Suprapubic skin (tissue), 4 donors: ENCODE results near the gene CREBRF.

ENCODE experiments used
- CTCF ChIP-seq, 2 donors: fragments of 200-600 bp in 1 of 2; fragments of 450-650 bp in 1 of 2; sonication (generic) in 1 of 2; IDR thresholded peaks; one replicate each; pipeline ENCODE4 v1.5.1; 2016 to 2019; ENCODE audit warnings: antibody characterized with exemption in 2 of 2, mild to moderate bottlenecking in 1 of 2, moderate library complexity in 1 of 2
- EP300 ChIP-seq: sonication (generic); formaldehyde crosslinking; IDR thresholded peaks from one replicate; pipeline ENCODE4 v1.6.1; 2017; ENCODE audit warnings: antibody characterized with exemption
- POLR2A ChIP-seq, 2 donors: fragments of 450-650 bp; IDR thresholded peaks; one replicate each; pipeline ENCODE4 v1.6.1; 2017; ENCODE audit warnings: antibody characterized with exemption in 2 of 2, mild to moderate bottlenecking in 2 of 2, moderate library complexity in 2 of 2
- POLR2AphosphoS5 ChIP-seq, 3 donors: sonication (generic); formaldehyde crosslinking; IDR thresholded peaks; one replicate each; pipeline ENCODE4 v1.6.1; 2017; ENCODE audit warnings: antibody characterized with exemption in 3 of 3

DNA sequence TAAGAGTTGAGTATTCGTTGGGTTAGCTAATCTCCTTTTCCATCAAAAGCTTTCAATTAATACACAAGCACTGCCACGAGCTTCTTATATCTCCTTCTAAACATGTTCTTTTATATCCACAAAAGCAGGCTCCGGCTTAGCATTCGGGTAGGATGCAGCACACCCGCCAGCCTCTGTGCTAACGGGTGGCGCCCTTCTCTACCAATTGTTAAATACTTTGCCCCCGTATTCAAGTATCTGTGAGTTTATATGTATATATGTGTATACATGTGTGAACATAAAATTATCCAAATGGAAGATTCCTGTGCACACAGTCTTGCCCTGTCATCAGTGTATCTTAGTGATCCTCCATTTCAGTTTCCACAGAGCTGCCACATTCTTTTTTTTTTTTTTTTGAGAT is 116.0 kb downstream of the CREBRF start:
- TF ChIP-seq CTCF (IDR thresholded peaks at IDR 0.05) (no peak), POLR2A (IDR thresholded peaks at IDR 0.05) (no peak), POLR2AphosphoS5 (IDR thresholded peaks at IDR 0.05) (no peak), EP300 (no peak)
